Amniotic stem cell (primary cell): ENCODE results near the gene BCAS3.

Experiments used
- DNase-seq: peaks from one replicate; lab custom pipeline; 2025; lab: John Stamatoyannopoulos, UW

Gene BCAS3

DNA sequence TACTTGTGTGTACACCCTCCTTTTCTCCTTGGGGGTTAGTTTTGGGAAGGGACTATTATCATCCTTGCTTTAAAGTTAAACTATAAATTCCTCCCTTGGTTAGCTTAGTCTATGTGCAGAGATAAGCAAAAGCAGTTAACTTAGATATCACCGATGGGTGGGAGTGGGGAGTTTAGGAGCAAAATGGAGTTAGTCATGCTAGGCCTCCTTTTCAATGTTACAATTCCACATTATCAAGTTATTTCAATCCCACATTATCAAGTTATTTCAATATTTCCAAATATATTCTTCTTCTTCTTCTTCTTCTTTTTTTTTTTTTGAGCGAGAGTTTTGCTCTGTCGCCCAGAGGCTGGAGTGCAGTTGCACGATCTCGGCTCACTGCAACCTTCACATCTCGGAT lies 1.7 kb upstream of the BCAS3 start:
- no peak for DNase-seq

DNA sequence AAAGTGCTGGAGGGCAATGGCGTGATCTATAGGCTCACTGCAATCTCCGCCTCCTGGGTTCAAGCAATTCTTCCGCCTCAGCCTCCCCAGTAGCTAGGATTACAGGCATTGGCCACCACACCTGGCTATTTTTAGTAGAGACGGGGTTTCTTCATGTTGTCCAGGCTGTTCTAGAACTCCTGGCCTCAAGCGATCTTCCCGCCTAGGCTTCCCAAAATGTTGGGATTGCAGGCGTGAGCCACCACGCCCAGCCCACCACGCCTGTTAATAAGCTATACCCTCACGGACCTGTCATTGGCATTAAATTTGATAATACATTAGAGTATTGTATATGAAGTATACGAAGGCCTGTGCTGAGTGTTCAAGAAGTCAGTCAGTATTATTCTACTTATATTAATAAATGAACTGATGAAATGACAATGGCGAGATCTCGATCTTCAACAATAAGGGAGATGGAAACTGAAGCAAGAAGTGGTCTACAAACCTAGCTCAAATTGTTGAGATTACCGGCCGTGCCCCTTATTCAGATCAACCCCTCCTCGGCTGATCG lies 818 bp upstream of the BCAS3 start:
- no peak for DNase-seq

DNA sequence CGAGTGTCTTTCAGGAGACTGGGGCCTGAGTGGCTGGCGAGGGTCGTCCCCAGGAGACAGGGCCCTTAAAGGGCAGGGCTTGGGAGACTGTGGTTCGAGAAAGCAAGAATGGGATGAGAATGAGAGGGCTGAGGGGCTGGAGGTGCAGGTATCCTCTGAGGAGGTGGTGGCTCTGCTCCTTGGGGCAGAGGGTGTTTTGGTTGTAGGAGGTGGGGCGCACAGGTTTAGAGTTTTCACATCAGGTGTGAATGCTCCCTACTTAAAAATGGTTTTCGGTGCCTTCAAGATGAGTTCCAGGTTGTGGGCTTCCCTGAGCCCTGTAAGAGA lies 430 bp downstream of the BCAS3 start:
- DNase-seq: no peak

DNA sequence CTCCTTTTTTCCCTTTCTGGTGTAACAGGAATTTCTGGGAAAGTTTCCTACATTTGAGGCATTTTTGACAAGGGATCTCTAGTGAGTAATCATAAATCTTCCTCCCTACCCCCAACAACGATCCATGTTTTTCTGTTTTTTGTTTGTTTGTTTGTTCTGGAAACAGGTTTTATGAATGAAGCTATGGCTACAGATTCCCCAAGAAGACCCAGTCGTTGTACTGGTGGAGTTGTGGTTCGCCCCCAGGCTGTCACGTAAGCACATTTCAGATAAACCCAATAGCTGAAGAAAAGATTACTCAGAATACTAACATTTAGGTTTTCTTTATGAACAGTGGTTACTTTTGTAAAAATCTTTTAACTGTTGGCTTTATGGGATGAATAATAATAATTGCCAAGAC lies 1.6 kb downstream of the BCAS3 start:
- no peak for DNase-seq

DNA sequence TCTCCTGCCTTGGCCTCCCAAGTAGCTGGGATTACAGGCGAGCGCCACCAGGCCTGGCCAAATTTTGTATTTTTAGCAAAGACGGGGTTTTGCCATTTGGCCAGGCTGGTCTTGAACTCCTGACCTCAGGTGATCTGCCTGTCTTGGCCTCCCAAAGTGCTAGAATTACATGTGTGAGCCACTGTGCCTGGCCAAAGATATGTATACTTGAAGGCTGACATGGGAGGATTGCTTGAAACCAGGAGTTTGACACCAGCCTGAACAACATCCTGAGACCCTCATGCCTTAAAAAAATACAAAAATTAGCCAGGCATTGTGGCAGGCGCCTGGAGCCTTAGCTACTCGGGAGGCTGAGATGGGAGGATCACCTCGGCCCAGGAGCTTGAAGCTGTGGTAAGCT lies 3.1 kb downstream of the BCAS3 start:
- no peak for DNase-seq

DNA sequence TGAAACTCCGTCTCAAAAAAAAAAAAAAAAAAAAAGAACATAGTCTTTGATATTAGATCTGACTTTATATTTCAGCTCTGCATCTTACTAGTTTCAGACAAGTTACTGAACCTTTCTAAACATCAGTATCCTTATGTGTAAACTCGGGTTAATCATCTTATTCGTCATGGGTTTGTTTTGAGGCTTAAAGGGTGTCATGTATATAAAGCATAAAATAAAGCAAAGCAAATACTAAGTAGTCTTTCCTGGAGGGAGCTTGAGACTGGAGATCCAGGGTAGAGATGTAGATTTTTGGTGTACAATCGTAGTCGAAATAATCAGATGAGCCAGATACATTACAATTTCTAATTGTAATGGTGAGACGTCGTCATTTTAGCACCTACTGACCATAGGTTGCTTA lies 7.8 kb downstream of the BCAS3 start:
- no peak for DNase-seq

DNA sequence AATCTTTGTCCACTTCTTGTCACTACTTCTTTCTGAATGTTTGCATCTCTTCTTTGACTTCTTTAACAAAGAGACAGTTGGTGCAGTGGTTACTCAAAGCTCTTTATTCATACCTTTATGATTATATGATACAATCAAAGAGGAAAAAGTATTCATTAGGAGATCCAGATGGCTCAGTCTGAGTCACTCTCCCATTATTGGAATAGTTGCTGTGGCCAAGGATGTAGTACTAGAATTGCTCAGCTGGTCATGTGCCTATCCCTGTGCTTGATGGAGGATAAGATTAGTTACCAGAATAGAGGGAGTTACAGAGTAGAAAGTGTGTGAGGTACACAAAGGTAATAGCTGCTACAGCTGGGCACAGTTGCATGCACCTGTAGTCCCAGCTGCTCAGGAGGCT lies 18.3 kb downstream of the BCAS3 start:
- no peak for DNase-seq

DNA sequence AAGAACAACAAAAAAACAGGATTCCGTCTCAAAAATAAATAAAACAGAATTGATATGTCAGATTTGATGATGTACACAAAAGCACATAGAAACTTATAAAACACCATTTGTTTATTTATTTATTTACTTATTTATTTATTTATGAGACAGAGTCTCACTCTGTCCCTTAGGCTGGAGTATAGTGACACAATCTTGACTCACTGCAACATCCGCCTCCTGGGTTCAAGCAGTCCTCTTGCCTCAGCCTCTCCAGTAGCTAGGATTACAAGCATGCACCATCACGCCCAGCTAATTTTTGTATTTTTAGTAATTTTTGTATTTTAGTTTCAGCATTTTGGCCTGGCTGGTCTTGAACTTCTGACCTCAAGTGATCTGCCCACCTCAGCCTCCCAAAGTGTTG lies 21.4 kb downstream of the BCAS3 start:
- DNase-seq: no peak

DNA sequence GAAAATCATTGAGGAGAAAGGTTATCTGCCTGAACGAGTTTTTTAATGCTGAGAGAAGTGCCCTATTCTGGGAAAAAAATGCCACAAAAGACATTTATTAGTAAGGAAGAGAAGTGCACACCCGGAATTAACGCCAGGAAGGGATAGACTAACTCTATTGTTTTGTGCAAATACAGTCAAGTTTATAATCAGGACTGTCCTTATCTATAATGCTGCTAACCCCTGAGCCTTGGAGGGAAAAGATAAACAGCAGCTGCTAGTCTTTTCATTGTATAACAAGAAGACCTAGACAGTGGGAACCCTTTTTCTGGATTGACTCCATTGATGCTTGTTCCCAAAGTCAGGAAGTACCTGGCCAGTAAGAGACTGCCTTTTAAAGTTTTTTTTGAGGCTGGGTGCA lies 26.5 kb downstream of the BCAS3 start:
- DNase-seq: no peak

DNA sequence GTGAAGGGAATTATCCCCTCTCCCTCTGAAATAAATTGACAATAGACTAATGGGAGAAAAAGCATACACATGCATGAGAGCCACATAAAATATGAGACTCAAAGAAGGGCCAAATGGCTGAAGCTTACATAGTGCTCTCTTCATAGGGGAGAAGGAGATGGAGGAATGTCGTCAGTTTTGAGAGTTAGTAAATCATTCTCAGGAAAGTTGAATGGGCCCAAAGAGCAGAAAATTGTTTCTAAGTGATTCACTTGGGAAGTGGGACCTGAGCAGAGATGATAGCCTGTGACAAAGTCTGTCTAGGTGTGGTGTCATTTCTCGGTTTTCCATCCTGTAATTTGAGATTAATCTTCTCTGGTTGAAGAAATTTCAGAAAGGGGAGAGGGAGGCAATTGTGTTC lies 35.0 kb downstream of the BCAS3 start:
- no peak for DNase-seq

DNA sequence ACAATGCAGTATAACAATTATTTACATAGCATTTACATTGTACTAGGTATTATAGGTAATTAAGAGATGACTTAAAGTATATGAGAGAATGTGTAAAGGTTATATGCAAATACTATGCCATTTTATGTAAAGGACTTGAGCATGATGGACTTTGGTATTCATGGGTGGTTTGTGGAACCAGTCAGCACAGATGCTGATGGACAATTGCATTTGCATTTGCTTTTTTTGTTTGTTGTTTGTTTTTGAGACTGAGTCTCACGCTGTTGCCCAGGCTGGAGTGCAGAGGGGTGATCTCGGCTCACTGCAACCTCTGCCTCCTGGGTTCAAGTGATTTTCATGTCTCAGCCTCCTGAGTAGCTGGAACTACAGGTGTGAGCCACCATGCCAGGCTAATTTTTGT lies 36.0 kb downstream of the BCAS3 start:
- DNase-seq: no peak

DNA sequence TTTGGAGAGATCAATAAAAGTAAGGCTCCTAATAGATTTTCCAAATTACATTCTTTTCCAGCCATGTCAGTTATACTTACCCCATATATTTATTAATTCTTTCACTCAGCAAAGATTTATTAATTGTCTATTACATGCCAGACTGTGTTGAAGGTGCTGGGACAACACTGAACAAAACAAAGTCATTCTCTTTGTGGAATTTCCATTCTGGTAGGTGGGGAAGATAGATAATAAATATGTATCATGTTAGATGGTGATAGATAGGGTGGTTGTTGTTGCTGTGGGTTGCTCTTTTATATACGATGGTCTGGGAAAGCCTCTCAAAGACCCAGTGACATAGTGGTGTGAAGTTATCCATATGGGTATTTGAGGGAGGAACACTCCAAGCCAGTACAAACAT lies 39.1 kb downstream of the BCAS3 start:
- DNase-seq: no peak

DNA sequence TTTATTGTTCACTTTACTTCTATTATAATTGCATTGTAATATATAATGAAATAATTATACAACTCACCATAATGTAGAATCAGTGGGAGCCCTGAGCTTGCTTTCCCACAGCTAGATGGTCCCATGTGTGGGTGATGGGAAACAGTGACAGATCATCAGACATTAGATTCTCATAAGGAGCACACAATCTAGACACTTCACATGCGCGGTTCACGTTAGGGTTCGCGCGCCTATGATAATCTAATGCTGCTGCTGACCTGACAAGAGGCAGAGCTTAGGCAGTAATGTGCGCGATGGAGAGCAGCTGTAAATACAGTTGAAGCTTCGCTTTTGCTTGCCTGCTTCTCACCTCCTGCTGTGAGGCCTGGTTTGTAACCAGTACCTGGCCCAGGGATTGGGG lies 40.2 kb downstream of the BCAS3 start:
- no peak for DNase-seq

DNA sequence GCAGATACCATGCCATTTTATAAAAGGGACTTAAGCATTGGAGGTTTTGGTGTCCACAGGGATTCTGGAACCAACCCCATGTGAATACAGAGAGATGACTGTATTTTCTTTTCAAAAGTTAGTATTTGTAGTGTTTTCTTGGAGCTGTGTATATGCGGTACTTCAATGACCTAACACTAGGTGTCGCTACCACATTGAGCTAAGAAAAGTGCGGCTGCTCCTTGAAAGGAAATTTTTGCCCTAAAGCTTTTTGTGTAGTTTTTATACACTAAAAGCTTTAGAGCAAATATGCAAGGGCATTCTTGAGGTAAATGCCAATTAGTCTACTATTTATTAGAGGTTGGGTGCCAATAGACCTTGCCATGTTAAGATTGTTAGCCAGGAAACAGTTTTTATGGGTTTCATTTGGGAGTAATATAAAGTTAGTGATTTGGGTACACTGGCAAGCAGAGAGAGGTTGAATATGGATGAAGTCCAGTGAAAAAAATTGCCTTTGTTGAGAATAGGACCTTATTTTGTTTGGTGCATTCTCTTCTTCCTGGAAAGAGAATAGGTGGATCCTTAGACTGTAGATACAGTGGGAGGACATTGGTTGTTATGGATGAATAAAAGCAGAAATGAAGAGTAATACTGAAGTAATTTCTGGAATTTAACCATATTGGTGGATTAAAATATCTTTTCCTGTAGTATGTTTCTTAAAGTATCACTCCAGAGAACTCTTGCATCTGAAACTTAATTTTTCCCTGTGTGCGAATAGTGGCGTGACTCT lies 43.3 kb downstream of the BCAS3 start:
- peak; percentile 58 for DNase-seq

DNA sequence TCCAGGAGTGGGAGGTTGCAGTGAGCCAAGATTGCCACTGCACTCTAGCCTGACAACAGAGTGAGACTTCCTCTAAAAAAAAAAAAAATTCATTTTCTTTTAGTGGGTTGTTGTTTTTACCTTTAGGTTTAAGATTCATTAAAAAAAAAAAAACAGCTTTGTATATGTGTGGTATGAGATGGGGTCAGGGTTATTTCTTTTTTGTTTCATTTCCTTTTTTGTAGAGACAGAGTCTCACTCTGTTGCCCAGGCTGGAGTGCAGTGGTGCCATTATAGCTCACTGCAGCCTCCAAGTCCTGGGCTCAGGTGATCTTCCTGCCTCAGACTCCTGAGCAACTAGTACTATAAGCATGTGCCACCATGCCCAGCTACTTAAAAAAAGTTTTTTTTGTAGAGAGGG lies 47.0 kb downstream of the BCAS3 start:
- no peak for DNase-seq

DNA sequence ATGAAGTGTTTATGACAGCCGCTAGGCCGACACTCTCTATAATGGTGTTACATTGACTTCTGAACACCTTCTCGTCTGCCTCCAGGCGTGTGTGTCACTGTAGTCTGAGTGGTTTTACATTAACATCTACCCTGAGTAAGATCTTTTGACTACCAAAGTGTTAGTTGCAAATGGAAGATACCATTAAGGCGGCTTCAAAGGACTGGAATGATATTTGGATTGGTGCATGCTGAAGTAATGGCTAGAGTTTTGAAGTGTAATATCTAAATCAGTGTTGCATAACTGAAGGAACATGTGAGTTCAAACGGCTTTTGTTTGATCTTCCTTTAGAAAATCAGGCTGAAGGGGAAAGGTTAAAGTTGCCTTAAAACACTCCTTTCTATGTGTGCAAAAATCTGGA lies 52.2 kb downstream of the BCAS3 start:
- DNase-seq: no peak

DNA sequence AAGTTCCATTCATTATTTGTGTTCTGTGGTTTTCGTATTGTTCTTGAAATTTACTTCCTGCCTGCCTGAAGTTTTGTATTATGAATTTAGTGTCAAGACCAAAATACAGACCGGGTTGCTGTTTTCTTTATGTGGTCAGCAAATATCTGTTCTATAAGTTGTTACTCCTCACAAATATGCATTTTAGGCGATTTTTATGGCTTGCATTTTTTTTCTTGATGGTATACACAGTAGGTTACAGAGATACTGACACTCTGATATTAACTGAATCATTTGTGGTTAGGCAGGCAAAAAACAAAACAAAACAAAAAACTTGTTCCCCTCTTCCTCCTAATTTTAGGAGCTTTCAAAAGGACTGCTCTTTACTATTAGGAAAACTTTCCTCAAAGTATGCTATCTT lies 52.6 kb downstream of the BCAS3 start:
- no peak for DNase-seq

DNA sequence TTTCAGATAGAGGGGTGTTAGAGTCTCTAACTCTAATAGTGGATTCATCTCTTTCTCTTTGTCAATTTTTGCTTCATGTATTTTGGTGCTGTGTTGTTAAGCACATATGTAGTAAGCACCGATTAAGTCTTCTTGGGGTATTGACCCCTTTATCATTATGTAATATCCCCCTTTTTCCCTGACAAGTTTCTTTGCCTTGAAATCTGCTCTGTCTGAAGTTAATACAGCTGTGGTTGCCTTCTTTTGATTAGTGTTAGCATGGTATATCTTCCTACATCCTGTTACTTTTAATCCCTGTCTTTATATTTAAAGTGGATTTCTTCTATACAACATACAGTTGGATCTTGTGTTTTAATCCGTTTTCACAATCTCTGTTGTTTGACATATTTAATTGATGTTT lies 60.6 kb downstream of the BCAS3 start:
- DNase-seq: no peak

DNA sequence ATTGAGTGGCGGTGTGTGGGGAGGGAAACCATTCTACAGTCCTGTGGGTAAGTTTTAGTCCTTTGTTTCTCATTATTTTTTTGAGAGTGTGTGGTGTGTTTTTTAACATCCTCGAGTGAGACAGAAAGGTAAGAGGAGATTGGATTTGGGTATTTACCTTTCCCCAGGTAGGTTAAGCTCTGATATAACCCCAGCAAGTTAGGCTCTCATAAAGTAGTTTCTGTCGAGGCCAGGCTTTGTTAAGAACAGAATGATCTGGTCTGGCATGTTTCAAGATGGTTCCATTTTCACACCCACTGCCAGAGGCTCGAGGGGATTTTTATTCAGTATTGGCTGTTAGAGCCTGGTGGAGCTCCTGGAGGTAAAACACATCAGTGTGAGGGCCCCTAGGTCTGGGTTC lies 62.9 kb downstream of the BCAS3 start:
- no peak for DNase-seq

DNA sequence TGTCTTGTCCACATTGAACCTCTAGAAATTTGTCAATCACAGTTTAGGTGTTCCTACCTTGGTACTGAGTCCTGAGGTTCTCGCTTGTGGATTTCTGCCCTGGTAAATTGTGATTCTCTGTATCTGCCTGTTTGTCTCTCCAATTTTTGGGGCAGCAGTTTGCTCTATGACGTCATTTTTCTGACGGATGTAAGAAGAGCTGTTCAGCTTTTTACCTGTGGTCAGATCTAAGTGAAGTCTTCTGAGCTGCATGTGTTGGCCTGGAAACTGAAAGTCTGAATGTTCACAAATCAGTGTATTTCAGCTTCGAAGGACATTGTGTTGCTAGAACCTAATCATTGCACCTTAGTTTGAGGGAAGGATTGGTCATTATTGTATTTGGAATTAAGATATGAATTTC lies 63.4 kb downstream of the BCAS3 start:
- DNase-seq: no peak

DNA sequence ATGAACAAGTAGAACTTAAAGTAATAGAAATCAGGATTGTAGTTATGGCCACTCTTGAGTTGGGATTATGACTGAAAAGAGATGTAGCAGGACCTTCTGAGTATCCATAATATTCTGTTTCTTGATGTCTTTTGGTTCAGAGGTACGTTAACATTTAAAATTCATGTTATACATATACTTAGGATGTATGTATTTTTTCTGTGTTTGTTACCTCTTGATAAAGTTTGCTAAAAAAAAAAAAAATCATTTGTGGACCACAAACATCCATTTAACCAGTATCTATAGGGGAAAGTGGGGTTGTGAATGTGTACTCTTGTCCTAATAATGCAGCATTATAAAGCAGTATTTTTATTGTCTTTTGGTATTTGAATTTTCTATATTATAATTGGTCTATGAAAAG lies 65.6 kb downstream of the BCAS3 start:
- DNase-seq: no peak

DNA sequence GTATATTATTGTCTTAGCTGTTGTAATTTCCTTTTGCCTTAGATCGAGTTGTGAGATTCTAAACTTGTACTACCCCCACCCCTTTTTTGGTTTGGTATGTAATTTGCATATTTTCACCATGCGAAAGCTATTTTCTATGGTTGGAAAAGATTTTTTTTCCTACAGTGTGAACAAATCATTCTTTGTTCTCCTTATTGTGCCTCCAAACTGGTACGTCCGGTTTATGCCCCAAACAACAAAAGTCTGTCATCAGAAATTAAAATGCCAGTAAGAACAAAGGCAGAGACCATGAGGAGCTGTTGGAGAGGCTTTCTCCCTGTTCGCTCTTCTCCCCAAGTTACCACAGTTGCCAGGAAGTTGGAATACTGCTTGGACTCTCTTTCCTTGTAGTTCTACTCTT lies 66.1 kb downstream of the BCAS3 start:
- DNase-seq: no peak

DNA sequence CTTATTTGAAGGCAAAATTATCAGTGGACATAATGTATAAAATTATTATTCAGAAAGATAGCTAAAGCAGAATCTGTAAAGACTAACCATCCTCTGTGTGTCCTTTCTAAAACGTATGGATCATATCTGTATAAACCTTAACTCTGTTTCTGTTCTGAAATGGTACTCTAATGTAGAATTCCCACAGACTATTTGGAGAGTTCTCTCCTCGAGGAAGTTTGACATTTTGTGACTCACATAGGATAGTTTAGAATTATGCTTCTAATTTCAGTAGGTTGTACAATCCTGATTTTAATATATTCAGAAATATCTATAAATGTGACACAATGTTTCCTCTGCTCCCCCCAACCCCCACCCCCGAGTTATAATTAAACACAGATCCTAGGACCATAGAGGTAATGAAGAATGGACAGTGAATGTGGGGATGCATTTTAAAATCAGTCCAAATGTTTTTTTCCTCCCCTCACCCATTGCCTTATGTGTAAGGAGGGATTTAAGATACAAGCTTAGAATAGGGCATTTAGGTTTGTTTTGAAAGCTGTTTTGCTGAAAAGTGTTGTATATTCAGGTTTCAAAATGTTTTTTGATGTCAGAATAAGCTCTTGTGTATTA lies 66.8 kb downstream of the BCAS3 start:
- DNase-seq: no peak

DNA sequence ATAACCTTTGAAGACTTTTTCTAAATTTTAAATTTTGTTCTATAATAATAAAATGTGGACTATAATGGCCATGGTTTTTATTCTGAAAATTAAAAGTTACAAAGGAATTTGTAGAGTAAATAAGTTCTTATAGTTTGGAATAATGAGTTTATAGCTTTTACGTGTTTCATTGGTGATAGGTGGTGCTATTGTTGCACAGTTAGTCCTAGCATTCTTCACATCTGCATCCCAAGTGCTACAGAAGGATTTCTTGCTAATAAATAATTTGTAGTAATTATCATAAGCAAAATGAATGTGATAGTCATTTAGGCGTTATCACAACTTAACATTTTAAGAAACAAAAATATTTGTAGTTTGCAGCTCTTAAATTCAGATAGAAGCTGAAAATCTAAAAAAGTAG lies 67.9 kb downstream of the BCAS3 start:
- no peak for DNase-seq
